GM23248 (cell line): ENCODE data around the gene DENND2D.

Source experiments
- EZH2 ChIP-seq: fragments of 200-600 bp; sonication (generic); IDR thresholded peaks from 2 replicates; pipeline ENCODE4 v1.6.1; 2018; ENCODE audit warnings: antibody characterized with exemption, mild to moderate bottlenecking; ENCODE audit not compliant: insufficient read depth, poor library complexity, severe bottlenecking
- EZH2phosphoT487 ChIP-seq: fragments of 200-600 bp; sonication (generic); IDR thresholded peaks from 2 replicates; pipeline ENCODE4 v1.6.1; 2018; ENCODE audit warnings: antibody characterized with exemption, moderate library complexity, mild to moderate bottlenecking, low read depth; ENCODE audit not compliant: insufficient read depth

- TF ChIP-seq EZH2 (no peak), EZH2phosphoT487 (no peak)
Observed at GRCh38 chr1:111214074-111214801, 13.8 kb upstream of the DENND2D start.
